Measurements from ENCODE around the gene GSTO2. TPM values are rescaled to one million over a fixed set of nuclear protein-coding genes. Genes with fewer than 3 reads are reported as not detected.

Gene GSTO2
- polyA plus RNA-seq, 6 donors from 2014 or later = 0.21 to 0.78 (median 0.49) TPM; not detected in 1

DNA sequence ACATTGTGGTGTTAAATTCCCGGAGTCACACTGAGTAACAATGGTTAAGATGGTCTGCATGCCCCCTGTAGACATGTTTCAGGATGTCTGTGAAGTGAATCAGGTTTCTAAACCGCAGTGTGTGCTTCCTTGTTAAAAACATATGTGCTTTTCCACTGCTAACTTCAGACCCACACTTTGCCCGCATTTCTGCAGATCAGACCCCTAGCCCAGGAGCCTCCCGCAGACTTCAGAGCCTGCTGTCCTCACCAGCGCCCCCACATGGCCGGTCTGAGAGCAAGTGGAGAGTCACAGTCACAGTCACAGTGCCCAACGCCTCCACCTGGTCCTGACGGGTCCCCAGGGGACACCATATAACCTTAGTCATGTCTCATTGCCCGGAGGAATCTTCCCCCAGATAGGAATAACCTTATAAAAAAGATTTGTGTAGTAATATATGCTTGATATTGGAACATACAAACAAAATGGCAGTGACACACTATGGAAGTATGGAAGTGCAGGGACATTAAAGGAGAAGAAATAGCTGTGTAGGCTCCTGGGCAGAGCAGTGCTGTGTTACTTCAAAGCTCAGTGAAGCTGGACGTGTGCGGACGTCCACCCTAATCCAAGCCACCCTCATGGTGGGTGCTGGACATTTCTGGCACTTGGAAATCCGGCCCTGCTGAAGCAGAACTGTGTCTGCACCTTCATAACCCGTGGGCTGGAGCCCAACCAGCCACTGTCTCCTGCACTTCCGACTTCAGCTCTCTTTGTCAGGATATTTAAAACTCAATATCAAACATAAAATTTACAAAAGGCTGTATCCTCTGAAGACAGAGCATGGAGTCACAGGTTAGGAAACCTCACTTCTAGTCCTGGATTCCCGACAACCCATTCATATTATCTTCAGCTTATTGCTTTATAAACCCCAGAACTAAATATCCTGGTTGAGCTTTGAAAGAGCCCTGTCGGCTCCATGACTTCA lies 29.0 kb downstream of the GSTO2 start:
- Mint-ChIP-seq H3K4me3 (no peak overlapping the region), H3K36me3 (no peaks in the 10 kb centered on the region), H3K27ac (no peak overlapping the region), H3K4me1 (peaks cover 0 to under 1% (median 0%) of the 10 kb centered on the region in 3 donors), H3K27me3 (peaks cover 14 to 21% (median 20%) of the 10 kb centered on the region in 3 donors), H3K9me3 (no peaks in the 10 kb centered on the region)
- DNase-seq = no peak
- peak in 1 of 2 donors; percentile 53 for ATAC-seq (ENCODE audit: low read depth in 2 of 2)

- Mint-ChIP-seq H3K4me3 (no peak overlapping the region), H3K27ac (no peak overlapping the region), H3K9me3 (no peaks in the 10 kb centered on the region), H3K27me3 (peaks cover 14 to 21% (median 20%) of the 10 kb centered on the region in 3 donors), H3K36me3 (no peaks in the 10 kb centered on the region), H3K4me1 (peaks cover 0 to 5% (median 0%) of the 10 kb centered on the region in 3 donors)
- DNase-seq (no peak), ATAC-seq (ENCODE audit: low read depth in 2 of 2) (no peak)
Measured at GRCh38 chr10:104299031-104299904, 30.3 kb downstream of the GSTO2 start.

DNA sequence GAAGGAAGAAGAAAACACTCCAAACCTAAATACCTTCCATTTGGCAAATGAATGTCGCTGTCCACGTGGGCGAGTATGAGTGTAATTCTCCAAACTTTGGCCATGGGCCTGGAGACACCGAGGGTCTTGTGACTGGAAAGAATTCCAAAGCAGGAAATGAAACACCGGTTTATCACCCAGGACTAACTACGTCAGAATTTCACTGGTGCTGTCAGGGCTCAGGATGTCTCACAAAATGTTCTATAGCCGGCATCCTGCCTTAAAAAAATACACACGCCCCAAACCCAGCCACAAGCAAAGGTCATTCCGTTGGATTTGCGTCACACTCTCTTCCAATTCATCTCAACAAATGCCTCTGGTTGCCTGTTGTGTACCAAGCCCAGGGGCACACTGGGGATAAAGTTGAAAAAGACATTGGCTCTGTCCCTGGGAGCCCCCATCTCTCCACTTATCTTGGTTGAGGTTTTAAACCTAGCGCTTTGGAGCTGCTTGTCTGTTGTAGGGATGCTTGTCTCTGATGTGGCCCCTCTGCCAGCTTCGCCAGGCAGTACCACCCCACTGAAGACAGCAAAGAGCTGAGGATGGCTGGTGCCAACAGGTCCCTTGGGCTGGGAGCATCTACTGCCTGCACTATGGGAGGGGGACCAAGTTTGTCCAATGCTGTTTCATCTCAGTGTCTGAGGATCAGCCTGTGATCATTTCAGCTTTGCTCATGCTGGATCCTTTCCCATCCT lies 31.2 kb downstream of the GSTO2 start:
- Mint-ChIP-seq H3K27me3 (peaks cover 14 to 21% (median 19%) of the 10 kb centered on the region in 3 donors), H3K4me3 (no peak overlapping the region), H3K36me3 (no peaks in the 10 kb centered on the region), H3K27ac (peak overlapping the region in 1 of 6 donors; percentile 67), H3K9me3 (no peaks in the 10 kb centered on the region), H3K4me1 (peaks cover 0 to 5% (median 0%) of the 10 kb centered on the region in 3 donors)
- DNase-seq (no peak), ATAC-seq (ENCODE audit: low read depth in 2 of 2) (no peak)

GRCh38 chr10:104300736-104301292 lies 31.8 kb downstream of the GSTO2 start:
- ATAC-seq (ENCODE audit: low read depth in 2 of 2) (no peak), DNase-seq (no peak)
- peaks cover 12 to 16% (median 14%) of the 10 kb centered on the region in 3 donors for H3K27me3 Mint-ChIP-seq
- no peaks in the 10 kb centered on the region for H3K36me3 Mint-ChIP-seq
- peaks cover 4 to 9% (median 4%) of the 10 kb centered on the region in 3 donors for H3K4me1 Mint-ChIP-seq
- H3K27ac Mint-ChIP-seq = peak overlapping the region in 1 of 6 donors; percentile 75
- H3K9me3 Mint-ChIP-seq = no peaks in the 10 kb centered on the region
- H3K4me3 Mint-ChIP-seq = no peak overlapping the region

DNA sequence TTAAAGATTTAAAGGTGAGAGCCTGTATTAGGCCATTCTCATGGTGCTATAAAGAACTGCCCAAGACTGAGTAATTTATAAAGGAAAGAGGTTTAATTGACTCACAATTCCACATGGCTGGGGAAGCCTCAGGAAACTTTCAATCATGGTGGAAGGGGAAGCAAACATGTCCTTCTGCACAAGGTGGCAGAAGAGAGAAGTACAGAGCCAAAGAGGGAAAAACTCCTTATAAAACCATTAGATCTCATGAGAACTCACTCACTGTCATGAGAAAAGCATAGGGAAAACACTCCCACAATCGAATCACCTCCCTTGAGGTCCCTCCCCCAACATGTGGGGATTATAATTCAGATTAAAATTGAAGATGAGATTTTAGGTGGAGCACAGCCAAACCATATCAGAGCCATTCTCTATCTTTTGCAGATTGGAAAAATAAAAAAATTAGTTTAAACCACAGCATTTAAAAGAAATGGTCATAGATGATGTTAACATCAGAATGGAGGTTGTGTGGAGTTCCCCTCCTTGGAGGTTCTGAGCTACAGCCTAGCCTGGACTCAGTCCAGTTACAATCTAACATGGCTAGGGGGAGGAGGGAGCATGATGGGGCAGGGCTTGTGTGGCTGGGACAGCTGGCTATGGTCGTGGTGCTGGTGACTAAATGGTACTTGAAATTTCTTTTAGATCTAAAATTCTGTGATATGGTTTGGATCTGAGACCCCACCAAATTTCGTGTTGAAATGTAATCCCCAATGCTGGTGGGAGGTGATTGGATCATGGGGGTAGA lies 33.1 kb downstream of the GSTO2 start:
- H3K27me3 Mint-ChIP-seq = peaks cover 10 to 16% (median 14%) of the 10 kb centered on the region in 3 donors
- H3K36me3 Mint-ChIP-seq = no peaks in the 10 kb centered on the region
- ATAC-seq (ENCODE audit: low read depth in 2 of 2) (no peak), DNase-seq (no peak)
- peaks cover 8 to 13% (median 9%) of the 10 kb centered on the region in 3 donors for H3K4me1 Mint-ChIP-seq
- peak overlapping the region in 2 of 6 donors; percentile 9 to 56 for H3K27ac Mint-ChIP-seq
- no peak overlapping the region for H3K4me3 Mint-ChIP-seq
- no peaks in the 10 kb centered on the region for H3K9me3 Mint-ChIP-seq

DNA sequence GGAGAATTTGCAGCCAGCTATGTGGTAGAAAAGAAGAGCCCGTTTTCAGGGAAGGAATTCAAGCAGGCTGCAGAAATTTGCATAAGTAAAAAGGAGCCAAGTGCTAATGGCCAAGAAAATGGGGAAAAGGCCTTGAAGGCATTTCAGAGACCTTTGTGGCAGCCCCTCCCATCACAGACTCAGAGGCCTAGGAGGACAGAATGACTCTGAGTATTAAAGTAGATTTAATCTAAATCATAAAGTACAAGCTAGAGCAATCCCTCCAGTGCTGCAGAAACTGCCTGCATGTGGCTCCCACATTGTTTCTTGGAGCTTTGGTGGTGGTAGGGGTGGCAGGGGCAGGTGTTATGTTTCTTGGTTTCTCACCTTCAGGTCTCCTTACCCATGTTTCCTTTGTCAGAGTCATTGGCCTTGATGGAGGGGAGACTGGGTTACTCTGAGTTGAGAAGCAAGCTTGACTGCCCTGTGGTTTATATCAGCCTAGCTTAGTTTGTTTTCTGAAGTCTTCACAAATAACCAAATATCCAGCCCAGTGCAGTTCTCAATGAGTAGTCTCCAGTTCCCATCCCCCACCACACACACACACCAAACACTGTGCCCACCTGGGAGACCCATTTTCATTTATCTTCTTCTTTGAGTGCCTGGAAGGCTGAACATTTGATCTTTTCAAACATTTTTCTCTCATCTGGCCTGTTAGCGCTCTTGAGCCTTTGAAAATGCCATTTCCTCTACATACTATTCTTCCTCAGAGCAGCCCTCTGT lies 34.8 kb downstream of the GSTO2 start:
- Mint-ChIP-seq H3K4me1 (peaks cover 21 to 25% (median 24%) of the 10 kb centered on the region in 3 donors), H3K4me3 (no peak overlapping the region), H3K27me3 (peaks cover 8 to 16% (median 10%) of the 10 kb centered on the region in 3 donors), H3K36me3 (no peaks in the 10 kb centered on the region), H3K9me3 (no peaks in the 10 kb centered on the region), H3K27ac (peak overlapping the region in 2 of 6 donors; percentile 70 to 91)
- DNase-seq (no peak), ATAC-seq (ENCODE audit: low read depth in 2 of 2) (no peak)

GRCh38 chr10:104304356-104304745 lies 35.4 kb downstream of the GSTO2 start:
- no peaks in the 10 kb centered on the region for H3K36me3 Mint-ChIP-seq
- peaks cover 2 to 11% (median 6%) of the 10 kb centered on the region in 3 donors for H3K27me3 Mint-ChIP-seq
- ATAC-seq (ENCODE audit: low read depth in 2 of 2) (no peak), DNase-seq (no peak)
- no peak overlapping the region for H3K4me3 Mint-ChIP-seq
- H3K27ac Mint-ChIP-seq = no peak overlapping the region
- H3K9me3 Mint-ChIP-seq = no peaks in the 10 kb centered on the region
- H3K4me1 Mint-ChIP-seq = peaks cover 25 to 31% (median 27%) of the 10 kb centered on the region in 3 donors

DNA sequence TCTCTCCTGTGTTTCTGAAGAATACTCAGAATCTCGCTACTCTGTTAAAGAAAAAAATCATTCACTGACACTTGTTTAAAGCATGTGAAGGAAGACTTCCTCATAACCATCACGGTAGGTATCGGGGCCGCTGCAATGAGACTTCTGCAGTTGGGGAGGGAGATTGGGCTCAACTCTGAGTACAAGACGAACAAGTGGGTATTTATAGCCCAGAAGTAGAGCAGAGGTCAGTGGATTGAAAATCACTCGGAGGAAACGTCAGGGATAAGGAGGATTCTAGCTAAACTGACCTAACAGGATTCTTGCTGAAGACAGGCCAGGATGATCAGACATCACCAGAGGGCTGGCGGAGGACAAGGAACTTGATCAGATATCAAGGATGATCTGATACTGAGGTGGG lies 35.9 kb downstream of the GSTO2 start:
- Mint-ChIP-seq H3K27ac (peak overlapping the region in 3 of 6 donors; percentile 21 to 49 (median 28)), H3K9me3 (no peaks in the 10 kb centered on the region), H3K27me3 (peaks cover 0 to 9% (median 6%) of the 10 kb centered on the region in 3 donors), H3K36me3 (no peaks in the 10 kb centered on the region), H3K4me3 (no peak overlapping the region), H3K4me1 (peaks cover 27 to 32% (median 28%) of the 10 kb centered on the region in 3 donors)
- no peak for ATAC-seq (ENCODE audit: low read depth in 2 of 2)
- DNase-seq = no peak

DNA sequence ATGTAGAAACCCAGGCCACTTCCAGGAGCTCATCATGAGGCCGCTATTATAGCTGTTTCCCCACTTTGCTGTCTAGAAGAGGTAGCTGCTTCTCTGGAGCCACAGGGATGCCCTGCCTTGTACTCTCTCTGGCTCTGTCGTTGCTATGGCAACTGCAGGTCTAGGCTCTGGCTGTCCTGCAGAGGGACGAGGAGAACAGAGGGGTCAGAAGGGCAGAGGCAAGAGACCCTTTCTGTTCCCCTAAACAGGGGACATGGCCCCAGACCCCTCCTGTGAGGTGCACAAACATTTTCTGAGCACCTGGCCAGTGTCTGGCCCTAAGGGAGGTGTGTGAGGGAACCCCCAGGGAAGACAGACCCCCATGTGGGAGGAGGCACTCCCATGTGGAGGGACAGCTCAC lies 37.9 kb downstream of the GSTO2 start:
- no peak for ATAC-seq (ENCODE audit: low read depth in 2 of 2)
- Mint-ChIP-seq H3K9me3 (no peaks in the 10 kb centered on the region), H3K27me3 (no peaks in the 10 kb centered on the region), H3K4me3 (peak overlapping the region in 1 of 8 donors; percentile 3), H3K4me1 (peaks cover 30 to 34% (median 31%) of the 10 kb centered on the region in 3 donors), H3K36me3 (no peaks in the 10 kb centered on the region), H3K27ac (peak overlapping the region in 1 of 6 donors; percentile 3)
- no peak for DNase-seq

DNA sequence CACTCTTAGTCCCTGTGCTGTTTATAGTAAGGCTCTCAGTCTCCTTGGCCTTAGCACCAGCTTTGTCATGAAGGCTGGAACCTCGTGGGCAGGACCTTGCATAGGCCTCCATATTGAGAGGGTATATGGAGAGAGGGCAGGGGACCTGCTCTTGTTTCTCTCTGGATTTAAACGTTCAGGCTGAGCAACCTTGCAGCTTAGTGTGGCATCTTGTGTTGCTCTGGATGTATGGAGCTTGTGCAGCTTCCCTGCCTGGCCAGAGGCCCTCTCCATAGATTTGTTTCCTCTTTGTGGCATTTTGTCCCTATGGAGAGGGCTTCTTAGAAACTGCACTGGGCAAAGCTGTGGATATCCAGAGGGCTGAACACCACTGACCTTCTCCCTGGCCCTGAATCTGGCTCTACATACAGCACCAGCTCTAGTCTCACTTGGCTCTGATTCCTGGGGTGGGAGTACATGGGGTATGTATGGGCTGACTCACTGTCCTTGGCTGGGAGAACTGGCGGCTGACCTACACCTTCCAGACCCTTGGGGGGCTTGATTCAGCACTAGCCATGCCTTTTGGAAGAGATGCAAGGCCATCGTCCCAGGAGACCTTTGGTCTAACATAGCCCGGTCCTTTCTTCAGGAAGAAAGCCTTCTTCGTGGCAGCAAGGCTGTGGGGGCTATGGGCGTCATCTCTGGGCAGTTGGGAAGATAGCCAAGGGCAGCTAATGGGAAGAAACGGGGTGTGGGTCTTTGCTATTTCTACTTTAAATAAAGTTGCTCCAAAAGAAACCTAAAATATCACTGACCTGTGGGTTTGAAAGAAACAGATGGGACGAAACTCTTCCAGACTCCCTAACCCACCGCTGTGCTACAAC lies 38.8 kb downstream of the GSTO2 start:
- H3K9me3 Mint-ChIP-seq = no peaks in the 10 kb centered on the region
- DNase-seq (no peak), ATAC-seq (ENCODE audit: low read depth in 2 of 2) (no peak)
- H3K4me3 Mint-ChIP-seq = no peak overlapping the region
- H3K27me3 Mint-ChIP-seq = no peaks in the 10 kb centered on the region
- H3K4me1 Mint-ChIP-seq = peaks cover 31 to 42% (median 33%) of the 10 kb centered on the region in 3 donors
- peak overlapping the region; percentile 57 to 92 (median 82) for H3K27ac Mint-ChIP-seq
- no peaks in the 10 kb centered on the region for H3K36me3 Mint-ChIP-seq

Measured in naive B cell (primary cell).